GM10266 (cell line): Measurements from ENCODE around the gene PPP1R12B.

ENCODE experiments used
- DNase-seq: peaks from one replicate; pipeline ENCODE4 v3.0.0; 2012; ENCODE audit errors: extremely low spot score
- CTCF ChIP-seq: IDR thresholded peaks from 2 replicates; pipeline ENCODE4 v1.5.1; 2012; ENCODE audit warnings: mild to moderate bottlenecking, low read depth; ENCODE audit not compliant: control insufficient read depth, insufficient read depth; ENCODE audit errors: missing control alignments

PPP1R12B gene

DNA sequence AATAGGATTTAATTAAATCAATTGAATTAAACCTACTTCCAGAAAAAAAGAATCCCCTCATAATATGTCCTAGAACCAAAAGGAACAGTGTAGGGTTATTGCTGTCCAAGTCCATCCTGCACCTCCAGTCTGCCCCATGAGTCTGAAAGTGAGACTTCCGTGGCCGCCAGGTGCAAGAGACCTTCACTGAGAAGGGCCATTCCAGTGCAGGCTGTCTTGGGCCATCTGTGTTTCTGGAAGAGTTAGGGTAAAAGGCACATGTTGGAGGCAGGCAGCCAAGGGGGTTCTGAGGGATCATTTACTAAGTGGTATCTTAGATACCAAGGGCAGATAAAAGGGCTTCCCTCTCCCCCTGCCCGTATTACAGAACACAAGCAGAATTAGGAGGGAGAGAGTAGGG is 37.8 kb upstream of the PPP1R12B start:
- TF ChIP-seq CTCF: no peak
- no peak for DNase-seq

GRCh38 chr1:202311875-202312635 is 36.4 kb upstream of the PPP1R12B start:
- DNase-seq: no peak
- TF ChIP-seq CTCF: no peak

DNA sequence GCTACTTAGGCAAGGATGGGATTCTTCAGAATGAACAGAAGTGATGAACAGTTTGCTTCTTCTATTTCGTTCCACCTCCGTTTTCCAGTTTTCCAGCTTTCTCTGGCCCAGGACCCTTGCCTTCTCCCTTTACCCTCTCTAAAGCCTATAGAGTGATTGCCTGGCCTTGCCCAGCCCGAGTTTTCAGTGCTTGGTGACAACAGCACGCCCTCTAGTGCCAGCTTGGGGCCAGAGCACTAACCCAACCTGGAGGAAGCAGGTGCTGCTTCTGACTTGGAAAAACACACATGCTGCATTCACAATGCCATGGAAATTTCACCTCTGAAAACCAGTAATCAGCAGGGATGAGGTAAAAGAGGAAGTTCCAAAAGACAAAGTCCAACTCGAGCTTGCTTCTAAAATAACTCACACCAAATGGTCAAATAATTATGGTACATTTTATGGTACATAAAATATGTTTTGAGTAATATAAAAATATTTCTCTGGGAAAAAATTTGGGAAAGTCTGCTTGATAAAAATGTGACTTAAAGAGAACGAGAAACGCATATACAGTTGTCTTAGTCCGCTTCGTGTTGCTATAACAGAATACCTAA is 32.8 kb upstream of the PPP1R12B start:
- TF ChIP-seq CTCF: peak; percentile 98
- peak; percentile 80 for DNase-seq

GRCh38 chr1:202316186-202316585 is 32.3 kb upstream of the PPP1R12B start:
- no peak for TF ChIP-seq CTCF
- no peak for DNase-seq

DNA sequence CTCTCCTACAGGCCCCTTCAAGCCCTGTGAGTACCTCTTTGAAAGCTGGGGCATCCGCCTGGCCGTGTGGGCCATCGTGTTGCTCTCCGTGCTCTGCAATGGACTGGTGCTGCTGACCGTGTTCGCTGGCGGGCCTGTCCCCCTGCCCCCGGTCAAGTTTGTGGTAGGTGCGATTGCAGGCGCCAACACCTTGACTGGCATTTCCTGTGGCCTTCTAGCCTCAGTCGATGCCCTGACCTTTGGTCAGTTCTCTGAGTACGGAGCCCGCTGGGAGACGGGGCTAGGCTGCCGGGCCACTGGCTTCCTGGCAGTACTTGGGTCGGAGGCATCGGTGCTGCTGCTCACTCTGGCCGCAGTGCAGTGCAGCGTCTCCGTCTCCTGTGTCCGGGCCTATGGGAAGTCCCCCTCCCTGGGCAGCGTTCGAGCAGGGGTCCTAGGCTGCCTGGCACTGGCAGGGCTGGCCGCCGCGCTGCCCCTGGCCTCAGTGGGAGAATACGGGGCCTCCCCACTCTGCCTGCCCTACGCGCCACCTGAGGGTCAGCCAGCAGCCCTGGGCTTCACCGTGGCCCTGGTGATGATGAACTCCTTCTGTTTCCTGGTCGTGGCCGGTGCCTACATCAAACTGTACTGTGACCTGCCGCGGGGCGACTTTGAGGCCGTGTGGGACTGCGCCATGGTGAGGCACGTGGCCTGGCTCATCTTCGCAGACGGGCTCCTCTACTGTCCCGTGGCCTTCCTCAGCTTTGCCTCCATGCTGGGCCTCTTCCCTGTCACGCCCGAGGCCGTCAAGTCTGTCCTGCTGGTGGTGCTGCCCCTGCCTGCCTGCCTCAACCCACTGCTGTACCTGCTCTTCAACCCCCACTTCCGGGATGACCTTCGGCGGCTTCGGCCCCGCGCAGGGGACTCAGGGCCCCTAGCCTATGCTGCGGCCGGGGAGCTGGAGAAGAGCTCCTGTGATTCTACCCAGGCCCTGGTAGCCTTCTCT is 30.3 kb upstream of the PPP1R12B start:
- no peak for DNase-seq
- no peak for TF ChIP-seq CTCF

GRCh38 chr1:202319381-202320080 is 29.0 kb upstream of the PPP1R12B start:
- no peak for DNase-seq
- TF ChIP-seq CTCF: no peak

DNA sequence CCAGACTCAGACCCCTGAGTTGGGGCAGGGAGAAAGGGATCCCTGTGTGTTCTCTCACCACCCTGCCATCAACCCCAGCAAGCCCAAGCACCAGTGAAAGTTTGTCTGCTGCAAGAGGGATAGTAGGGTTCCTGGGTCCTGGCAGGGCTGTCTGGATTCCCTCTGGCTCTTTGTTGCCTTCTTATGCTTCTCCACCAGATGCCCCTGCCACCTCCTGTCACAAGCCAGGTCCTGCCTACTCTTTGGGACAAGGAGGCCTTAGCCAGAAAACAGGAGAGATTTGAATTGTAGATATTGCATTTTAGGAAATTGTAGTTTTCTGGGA is 28.5 kb upstream of the PPP1R12B start:
- no peak for DNase-seq
- TF ChIP-seq CTCF: no peak
